Measurements from ENCODE around the gene CCPG1. TPM values are rescaled to one million over a fixed set of nuclear protein-coding genes. Genes with fewer than 3 reads are reported as not detected.

The CCPG1 gene
- polyA plus RNA-seq, 1 donor from 2014 or later, result 64.2 TPM

GRCh38 chr15:55407498-55408011 lies 604 bp downstream of the CCPG1 start:
- TF ChIP-seq CTCF (IDR thresholded peaks at IDR 0.05; ENCODE audit: poor library complexity, severe bottlenecking), result no peak
- no peak for TF ChIP-seq TAF1 (IDR thresholded peaks at IDR 0.05; ENCODE audit: low read depth)
- no peak for TF ChIP-seq REST (IDR thresholded peaks at IDR 0.05; ENCODE audit: borderline replicate concordance)
- no peak for TF ChIP-seq SMC3 (conservative IDR thresholded peaks at IDR 0.05; ENCODE audit: poor library complexity)
- TF ChIP-seq POLR2AphosphoS5 (IDR thresholded peaks at IDR 0.05), result no peak
- no peak for TF ChIP-seq EP300 (conservative IDR thresholded peaks at IDR 0.05; ENCODE audit: poor library complexity, severe bottlenecking)
- TF ChIP-seq RAD21 (conservative IDR thresholded peaks at IDR 0.05), result no peak
- TF ChIP-seq EZH2 (IDR thresholded peaks at IDR 0.05; ENCODE audit: borderline replicate concordance, insufficient read depth, low read length, poor library complexity, severe bottlenecking), result no peak
- TF ChIP-seq MXI1 (conservative IDR thresholded peaks at IDR 0.05; ENCODE audit: poor library complexity, severe bottlenecking), result no peak
- Histone ChIP-seq H3K9me2 (ENCODE audit: insufficient read depth, low read length) (no peaks in the 10 kb centered on the region), H3K36me3 (ENCODE audit: insufficient read depth, low read length) (no peaks in the 10 kb centered on the region), H2AFZ (ENCODE audit: low read depth, low read length) (peak overlapping the region; percentile 78), H3K4me2 (ENCODE audit: low read length) (peak overlapping the region; percentile 54), H4K20me1 (ENCODE audit: insufficient read depth) (no peaks in the 10 kb centered on the region), H3K4me3 (ENCODE audit: low read length) (peak overlapping the region; percentile 95), H3K79me2 (replicated peaks; ENCODE audit: insufficient read depth, low read length) (peaks cover 3% of the 10 kb centered on the region), H3K9ac (ENCODE audit: low read length) (peak overlapping the region; percentile 91), H3K27ac (ENCODE audit: low read length) (peak overlapping the region; percentile 89), H3K27me3 (ENCODE audit: insufficient read depth, low read depth, low read length) (no peaks in the 10 kb centered on the region), H3K9me3 (ENCODE audit: low read length) (no peaks in the 10 kb centered on the region), H3F3A (ENCODE audit: insufficient read depth, low read length, poor library complexity, severe bottlenecking) (no peaks in the 10 kb centered on the region)

- Histone ChIP-seq H3F3A (ENCODE audit: insufficient read depth, low read length, poor library complexity, severe bottlenecking) (no peaks in the 10 kb centered on the region), H3K4me3 (ENCODE audit: low read length) (peak overlapping the region; percentile 9), H4K20me1 (ENCODE audit: insufficient read depth) (no peaks in the 10 kb centered on the region), H3K27ac (ENCODE audit: low read length) (no peak overlapping the region), H3K36me3 (ENCODE audit: insufficient read depth, low read length) (no peaks in the 10 kb centered on the region), H3K27me3 (ENCODE audit: insufficient read depth, low read depth, low read length) (no peaks in the 10 kb centered on the region), H3K4me2 (ENCODE audit: low read length) (no peak overlapping the region), H3K9ac (ENCODE audit: low read length) (no peak overlapping the region), H3K9me3 (ENCODE audit: low read length) (no peaks in the 10 kb centered on the region), H3K79me2 (replicated peaks; ENCODE audit: insufficient read depth, low read length) (peaks cover 3% of the 10 kb centered on the region), H3K9me2 (ENCODE audit: insufficient read depth, low read length) (no peaks in the 10 kb centered on the region), H2AFZ (ENCODE audit: low read depth, low read length) (no peak overlapping the region)
- TF ChIP-seq REST (IDR thresholded peaks at IDR 0.05; ENCODE audit: borderline replicate concordance), result no peak
- TF ChIP-seq MXI1 (conservative IDR thresholded peaks at IDR 0.05; ENCODE audit: poor library complexity, severe bottlenecking), result no peak
- no peak for TF ChIP-seq RAD21 (conservative IDR thresholded peaks at IDR 0.05)
- no peak for TF ChIP-seq SMC3 (conservative IDR thresholded peaks at IDR 0.05; ENCODE audit: poor library complexity)
- TF ChIP-seq CTCF (IDR thresholded peaks at IDR 0.05; ENCODE audit: poor library complexity, severe bottlenecking), result no peak
- no peak for TF ChIP-seq EP300 (conservative IDR thresholded peaks at IDR 0.05; ENCODE audit: poor library complexity, severe bottlenecking)
- TF ChIP-seq TAF1 (IDR thresholded peaks at IDR 0.05; ENCODE audit: low read depth), result no peak
- no peak for TF ChIP-seq EZH2 (IDR thresholded peaks at IDR 0.05; ENCODE audit: borderline replicate concordance, insufficient read depth, low read length, poor library complexity, severe bottlenecking)
- no peak for TF ChIP-seq POLR2AphosphoS5 (IDR thresholded peaks at IDR 0.05)
Measured at GRCh38 chr15:55403531-55403930, 4.6 kb downstream of the CCPG1 start.
